Measurements from ENCODE around the gene SNX17. TPM values are rescaled to one million over a fixed set of nuclear protein-coding genes. Genes with fewer than 3 reads are reported as not detected.

The SNX17 gene
- total RNA-seq, 4 donors from 2014 or later = 109 to 148 (median 130) TPM

DNA sequence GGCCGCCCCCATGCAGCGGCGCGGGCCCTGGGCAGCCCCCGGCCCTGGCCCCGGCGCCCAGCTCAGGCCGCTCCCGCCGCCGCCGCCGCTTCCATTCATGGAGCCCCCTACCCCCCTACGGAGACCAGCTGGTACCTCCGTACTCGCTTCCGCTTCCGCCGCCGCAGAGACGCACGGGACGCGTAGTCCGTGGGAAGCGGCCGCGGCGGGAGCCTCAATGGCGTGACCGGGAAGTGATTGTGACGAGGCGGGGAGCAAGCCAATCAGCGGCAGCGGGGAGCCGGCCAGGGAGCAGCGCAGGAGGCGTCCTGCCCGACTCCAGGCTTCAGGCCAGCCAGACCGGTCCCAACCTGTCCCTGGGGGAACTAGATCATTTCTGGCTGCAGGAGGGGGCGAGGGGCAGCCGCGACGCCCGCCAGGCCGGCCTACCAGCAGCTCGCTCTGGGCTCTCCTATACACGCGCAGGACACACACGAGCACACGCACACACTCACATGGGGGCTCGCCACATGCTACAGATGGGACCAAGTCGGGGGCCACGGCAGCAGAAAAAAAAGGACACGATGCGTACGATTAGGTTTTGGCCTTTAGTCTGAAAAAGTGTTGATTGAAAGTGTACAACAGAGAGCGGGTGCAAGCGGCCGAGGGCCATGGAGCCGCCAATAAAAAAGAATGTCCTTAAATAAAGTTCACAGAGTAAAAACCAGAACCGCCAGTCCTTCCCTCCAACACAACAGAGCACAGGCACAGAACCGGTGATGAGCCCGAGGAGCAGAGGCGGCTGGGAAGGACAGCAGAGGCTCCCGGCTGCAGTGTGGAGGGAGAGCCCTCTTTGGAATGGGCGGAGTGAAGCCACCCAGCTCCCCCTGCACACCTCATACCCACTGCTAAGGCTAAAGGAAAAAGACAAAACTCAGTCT is 10.5 kb downstream of the SNX17 start, which contains the start of gene ZNF513:
Gene ZNF513 (minus strand): TSS at position 109 of the 920 bp plus-strand sequence. CDS start 208 bp downstream, outside the sequence.
- Histone ChIP-seq H3K9me3 (no peaks in the 10 kb centered on the region), H3K4me3 (replicated peaks in 1 of 3) (peak within 1 kb of the TSS; percentile 3 to 79 (median 62)), H3K27me3 (no peaks in the 10 kb centered on the region), H3K36me3 (peaks cover 43 to 47% of the 10 kb centered on the region in 2 donors), H3K4me1 (peaks cover 12 to 28% of the 10 kb centered on the region in 2 donors), H3K27ac (peak within 1 kb of the TSS; percentile 61 to 84 (median 81))
- DNase-seq = peak; percentile 98 to 99
- intact Hi-C loops (cut with DNase I) = no loop called here
- WGBS, 2 donors = 36 to 39% methylated on average over 25 to 32 of the region's 67 CpGs
- TF ChIP-seq CTCF (IDR thresholded peaks at IDR 0.05) (no peak), POLR2A (IDR thresholded peaks at IDR 0.05) (peak in 1 of 2 donors; percentile 62)

DNA sequence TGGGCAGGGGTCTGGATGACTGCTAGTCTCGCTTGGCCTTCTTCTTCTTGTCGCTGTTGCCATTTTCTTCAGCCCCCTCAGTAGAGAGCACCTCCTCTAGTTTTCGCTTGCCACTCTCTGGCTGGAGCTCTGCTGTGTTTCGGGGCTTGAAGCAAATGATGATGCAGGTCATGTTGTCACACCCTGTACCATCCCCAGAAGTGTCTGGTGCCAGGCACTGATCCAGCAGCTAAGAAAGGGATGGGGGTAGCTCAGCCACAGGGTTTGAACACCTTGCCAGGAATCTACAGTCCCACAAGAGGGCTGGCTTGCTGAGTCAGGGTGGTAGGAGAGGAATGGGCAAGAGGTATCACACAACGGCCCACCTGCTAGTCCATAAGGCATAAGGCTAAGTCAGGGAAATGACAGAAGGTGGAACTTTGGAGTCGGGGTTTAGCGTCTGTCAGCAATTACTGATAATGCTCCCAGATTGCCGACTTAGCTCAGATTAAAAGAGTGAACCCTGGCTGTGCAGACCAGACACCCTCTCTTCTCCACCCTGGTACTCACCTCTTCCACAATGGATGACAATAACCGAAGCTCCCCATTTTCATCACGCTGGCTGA is 11.3 kb downstream of the SNX17 start:
- DNase-seq = no peak
- H3K9me3 ChIP-seq = no peaks in the 10 kb centered on the region
- TF ChIP-seq CTCF (IDR thresholded peaks at IDR 0.05) = no peak
- TF ChIP-seq POLR2A (IDR thresholded peaks at IDR 0.05) = no peak
- peaks cover 35 to 39% of the 10 kb centered on the region in 2 donors for H3K36me3 ChIP-seq
- H3K4me3 ChIP-seq (replicated peaks in 1 of 3) = no peak overlapping the region
- intact Hi-C loops (cut with DNase I) = loop anchor here (2.0 kb wide), 1 partner anchor 47 kb away; the partner anchor contains the start of gene NRBP1
- no peak overlapping the region for H3K27ac ChIP-seq
- WGBS, 2 donors = 93 to 94% methylated on average over 10 of the region's 10 CpGs
- H3K27me3 ChIP-seq = no peaks in the 10 kb centered on the region
- peaks cover 12 to 28% of the 10 kb centered on the region in 2 donors for H3K4me1 ChIP-seq

- no peaks in the 10 kb centered on the region for H3K4me1 ChIP-seq
- no peaks in the 10 kb centered on the region for H3K27me3 ChIP-seq
- H3K36me3 ChIP-seq = no peaks in the 10 kb centered on the region
- H3K9me3 ChIP-seq = no peaks in the 10 kb centered on the region
- intact Hi-C loops (cut with DNase I) = no loop called here
- no peak overlapping the region for H3K4me3 ChIP-seq (replicated peaks in 1 of 3)
- DNase-seq = no peak
- 95 to 96% methylated on average over 9 of the region's 9 CpGs for WGBS, 2 donors
- TF ChIP-seq POLR2A (IDR thresholded peaks at IDR 0.05) (no peak), CTCF (IDR thresholded peaks at IDR 0.05) (no peak)
- no peak overlapping the region for H3K27ac ChIP-seq
Measured at GRCh38 chr2:27390822-27391679, 20.6 kb downstream of the SNX17 start.

- DNase-seq = no peak
- Histone ChIP-seq H3K36me3 (no peaks in the 10 kb centered on the region), H3K9me3 (no peaks in the 10 kb centered on the region), H3K27me3 (no peaks in the 10 kb centered on the region), H3K27ac (no peak overlapping the region), H3K4me1 (no peaks in the 10 kb centered on the region), H3K4me3 (replicated peaks in 1 of 3) (no peak overlapping the region)
- 97 to 98% methylated on average over 33 of the region's 33 CpGs for WGBS, 2 donors
- TF ChIP-seq CTCF (IDR thresholded peaks at IDR 0.05) (no peak), POLR2A (IDR thresholded peaks at IDR 0.05) (no peak)
- intact Hi-C loops (cut with DNase I) = no loop called here
Measured at GRCh38 chr2:27393225-27393624, 22.8 kb downstream of the SNX17 start.

All from thyroid gland (tissue), 4 donors.